COLO668 (cell line): ENCODE data around the gene OGT.

Experiments used
- DNase-seq: peaks from one replicate; lab custom pipeline; 2025; ENCODE audit not compliant: unreplicated experiment; lab: John Stamatoyannopoulos, UW

The OGT gene

GRCh38 chrX:71621603-71622002, 88.7 kb downstream of the OGT start:
- no peak for DNase-seq

DNA sequence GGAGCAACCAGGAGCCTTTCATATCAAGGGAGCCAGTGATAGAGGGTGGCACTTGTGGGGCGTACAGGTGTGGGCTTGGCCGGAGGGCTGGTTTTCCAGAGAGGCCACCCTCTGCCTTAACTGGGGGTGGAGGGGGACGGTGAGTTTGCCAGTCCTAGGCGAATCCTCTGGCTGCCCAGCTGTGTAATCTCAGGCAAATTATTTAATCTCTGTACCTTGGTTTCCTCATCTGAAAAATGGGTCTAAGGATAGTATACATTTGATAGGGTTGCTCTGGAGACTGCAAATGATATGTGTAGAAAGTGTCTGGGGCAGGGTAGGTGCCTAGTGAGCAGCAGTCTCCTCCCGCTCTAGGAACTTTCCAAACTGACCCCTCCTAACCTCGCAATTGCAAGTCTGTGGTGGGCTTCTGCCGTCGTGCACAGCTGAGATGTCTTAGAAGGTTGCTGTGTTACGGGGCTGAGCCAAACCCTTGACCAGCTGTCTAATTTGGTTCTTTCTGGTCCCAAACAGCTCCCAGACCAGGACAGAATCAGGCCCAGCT, 89.2 kb downstream of the OGT start:
- DNase-seq: no peak

- peak; percentile 66 for DNase-seq
These were observed 89.9 kb downstream of the OGT start for GRCh38 chrX:71622576-71623450.

GRCh38 chrX:71623714-71624113, 90.8 kb downstream of the OGT start:
- no peak for DNase-seq

DNA sequence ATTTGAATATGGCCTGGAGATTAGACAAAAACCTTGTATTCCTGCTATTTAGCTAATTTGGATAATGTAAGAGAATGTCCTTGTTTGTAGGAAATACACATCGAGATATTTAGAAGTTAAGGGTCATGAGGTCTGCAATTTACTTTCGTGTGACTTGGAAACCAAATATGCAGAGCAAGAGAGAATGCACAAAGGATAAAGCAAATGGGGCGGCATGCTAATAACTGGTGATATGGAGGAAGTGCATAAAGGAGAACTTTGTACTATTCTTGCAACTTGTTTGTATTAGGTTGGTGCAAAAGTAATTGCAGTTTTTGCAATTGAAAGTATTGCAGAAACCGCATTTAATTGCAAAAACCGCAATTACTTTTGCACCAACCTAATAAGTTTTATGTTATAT, 92.6 kb downstream of the OGT start:
- no peak for DNase-seq
